H1 (cell line): Measurements from ENCODE around the gene KCNC1. TPM values are rescaled to one million over a fixed set of nuclear protein-coding genes. Genes with fewer than 3 reads are reported as not detected.

Experiments
- CTCF ChIA-PET: fragments of 300-600 bp; sonication (Branson Sonifier 250); formaldehyde crosslinking; loops from one replicate; lab custom pipeline; 2021; ENCODE audit not compliant: partially characterized antibody; lab: Charles Lee
- POLR2A ChIA-PET: fragments of 300-600 bp; sonication (Branson Sonifier 250); formaldehyde crosslinking; loops from one replicate; lab custom pipeline; 2021; ENCODE audit warnings: inconsistent platforms; ENCODE audit not compliant: partially characterized antibody; lab: Charles Lee
- DNase-seq, 2 experiments: peaks; one replicate each; pipeline versions ENCODE4 v3.0.0 to v3.0.0-alpha.2; 2010 to 2022; ENCODE audit warnings: low spot score in 2 of 2, low read depth in 1 of 2, mixed read lengths in 1 of 2
- FAIRE-seq: peaks from 2 replicates; lab custom pipeline; 2011; peaks lifted over from hg19 to GRCh38; lab: Jason Lieb, UNC
- H2AFZ ChIP-seq: 2 replicates; pipeline ENCODE4 v1.8.1; 2012; ENCODE audit warnings: low read length, inconsistent platforms
- H2AK5ac ChIP-seq: 2 replicates; pipeline ENCODE4 v1.6.1; 2013; ENCODE audit warnings: low read depth, low read length
- H2BK120ac ChIP-seq: replicated peaks from 2 replicates; pipeline ENCODE3; 2013; ENCODE audit warnings: low read depth, low read length, inconsistent platforms
- H2BK12ac ChIP-seq: 2 replicates; pipeline ENCODE4 v1.6.1; 2013; ENCODE audit warnings: low read depth, low read length
- H2BK15ac ChIP-seq: 2 replicates; pipeline ENCODE4 v1.6.1; 2013; ENCODE audit warnings: low read length
- H2BK20ac ChIP-seq: 2 replicates; pipeline ENCODE4 v1.6.1; 2013; ENCODE audit warnings: low read length
- H2BK5ac ChIP-seq: 2 replicates; pipeline ENCODE4 v1.6.1; 2013; ENCODE audit warnings: low read depth, low read length
- H3K14ac ChIP-seq: 2 replicates; pipeline ENCODE4 v1.6.1; 2013; ENCODE audit warnings: inconsistent platforms; ENCODE audit not compliant: insufficient read length
- H3K18ac ChIP-seq: 2 replicates; pipeline ENCODE4 v1.6.1; 2013; ENCODE audit warnings: low read length; ENCODE audit errors: extremely low read depth
- H3K23ac ChIP-seq: 2 replicates; pipeline ENCODE4 v1.6.1; 2013; ENCODE audit warnings: inconsistent platforms; ENCODE audit not compliant: insufficient read length
- H3K23me2 ChIP-seq: 2 replicates; pipeline ENCODE4 v1.6.1; 2013; ENCODE audit warnings: low read depth, low read length
- H3K27ac ChIP-seq: 2 replicates; pipeline ENCODE4 v1.6.1; 2011; ENCODE audit warnings: low read depth, low read length, inconsistent platforms
- H3K27me3 ChIP-seq, 4 experiments: replicated peaks in 1 of 4; 1 replicate in 1 of 4; 2 replicates in 3 of 4; pipeline versions ENCODE4 v1.6.1 to v1.8.1; 2011 to 2013; ENCODE audit warnings: low read length in 3 of 4, mild to moderate bottlenecking in 3 of 4, inconsistent platforms in 2 of 4, mixed read lengths in 2 of 4, moderate library complexity in 1 of 4; ENCODE audit not compliant: control insufficient read depth in 3 of 4, insufficient read depth in 3 of 4; ENCODE audit errors: extremely low read depth in 1 of 4
- H3K36me3 ChIP-seq, 4 experiments: 2 replicates each; pipeline versions ENCODE4 v1.6.1 to v1.8.1; 2011 to 2013; ENCODE audit warnings: mild to moderate bottlenecking in 4 of 4, low read length in 3 of 4, moderate library complexity in 2 of 4, control low read depth in 1 of 4, inconsistent platforms in 1 of 4; ENCODE audit not compliant: insufficient read depth in 4 of 4, control insufficient read depth in 2 of 4
- H3K4ac ChIP-seq: replicated peaks from 2 replicates; pipeline ENCODE3; 2013; ENCODE audit warnings: low read length, low read depth, mixed read lengths, inconsistent platforms; ENCODE audit not compliant: insufficient read length
- H3K4me1 ChIP-seq, 4 experiments: replicated peaks in 1 of 4; 1 replicate in 1 of 4; 2 replicates in 3 of 4; pipeline versions ENCODE4 v1.6.1 to v1.8.1; 2011 to 2013; ENCODE audit warnings: low read length in 3 of 4, inconsistent platforms in 2 of 4, mixed read lengths in 1 of 4; ENCODE audit not compliant: insufficient read depth in 4 of 4, control insufficient read depth in 3 of 4
- H3K4me2 ChIP-seq, 2 experiments: 2 replicates each; pipeline versions ENCODE4 v1.6.1 to v1.8.1; 2011 to 2013; ENCODE audit warnings: low read depth in 2 of 2, low read length in 2 of 2, control low read depth in 1 of 2, inconsistent platforms in 1 of 2, mild to moderate bottlenecking in 1 of 2; ENCODE audit not compliant: insufficient read depth in 1 of 2
- H3K4me3 ChIP-seq, 4 experiments: fragments of 200-600, 300-600 bp in 1 of 4; sonication (generic), shearing (Covaris generic), sonication (Bioruptor Twin) in 1 of 4; 2 replicates each; pipeline versions ENCODE4 v1.5.1 to v1.8.1; 2011 to 2016; ENCODE audit warnings: low read length in 4 of 4, low read depth in 3 of 4, control low read depth in 2 of 4, inconsistent platforms in 2 of 4, mild to moderate bottlenecking in 2 of 4, mixed read lengths in 1 of 4, moderate library complexity in 1 of 4; ENCODE audit not compliant: insufficient read depth in 2 of 4; ENCODE audit errors: extremely low read depth in 1 of 4
- H3K56ac ChIP-seq: replicated peaks from 2 replicates; pipeline ENCODE3; 2013; ENCODE audit warnings: low read depth, mild to moderate bottlenecking, mixed read lengths, low read length, inconsistent platforms; ENCODE audit not compliant: insufficient read length
- H3K79me1 ChIP-seq: 2 replicates; pipeline ENCODE4 v1.6.1; 2013; ENCODE audit warnings: low read depth, low read length, control low read depth
- H3K79me2 ChIP-seq, 2 experiments: 2 replicates each; pipeline versions ENCODE4 v1.6.1 to v1.8.1; 2012 to 2013; ENCODE audit warnings: low read length in 2 of 2, mild to moderate bottlenecking in 2 of 2, inconsistent platforms in 1 of 2; ENCODE audit not compliant: insufficient read depth in 2 of 2, control insufficient read depth in 1 of 2
- H3K9ac ChIP-seq, 4 experiments: replicated peaks in 1 of 4; 1 replicate in 1 of 4; 2 replicates in 3 of 4; pipeline versions ENCODE4 v1.6.1 to v1.8.1; 2011 to 2013; ENCODE audit warnings: low read depth in 3 of 4, low read length in 3 of 4, control low read depth in 2 of 4, mild to moderate bottlenecking in 2 of 4, moderate library complexity in 2 of 4, inconsistent platforms in 1 of 4; ENCODE audit errors: extremely low read depth in 1 of 4
- H3K9me3 ChIP-seq, 2 experiments: 2 replicates each; pipeline versions ENCODE4 v1.6.1 to v1.8.1; 2012 to 2013; ENCODE audit warnings: mild to moderate bottlenecking in 2 of 2, moderate library complexity in 2 of 2, control low read depth in 1 of 2, inconsistent platforms in 1 of 2, low read depth in 1 of 2, low read length in 1 of 2, mixed read lengths in 1 of 2; ENCODE audit not compliant: insufficient read depth in 2 of 2
- H4K20me1 ChIP-seq, 2 experiments: replicated peaks in 1 of 2; 2 replicates each; pipeline versions ENCODE3 to v1.8.1; 2011 to 2013; ENCODE audit warnings: inconsistent platforms in 2 of 2, low read length in 2 of 2, mild to moderate bottlenecking in 1 of 2; ENCODE audit not compliant: insufficient read depth in 2 of 2, control insufficient read depth in 1 of 2
- H4K5ac ChIP-seq: 2 replicates; pipeline ENCODE4 v1.6.1; 2013; ENCODE audit warnings: low read length, low read depth, mixed read lengths, inconsistent platforms; ENCODE audit not compliant: insufficient read length
- H4K8ac ChIP-seq: 2 replicates; pipeline ENCODE4 v1.8.0; 2013; ENCODE audit warnings: mild to moderate bottlenecking, moderate library complexity, low read length, inconsistent platforms; ENCODE audit not compliant: insufficient read depth; ENCODE audit errors: extremely low read depth
- H4K91ac ChIP-seq: replicated peaks from 2 replicates; pipeline ENCODE3; 2013; ENCODE audit warnings: low read length, mixed read lengths, inconsistent platforms; ENCODE audit not compliant: insufficient read length
- CTCF ChIP-seq, 3 experiments: IDR thresholded peaks; 1 replicate in 2 of 3; 2 replicates in 1 of 3; pipeline versions ENCODE4 v1.5.1 to v1.6.1; 2011; ENCODE audit warnings: low read length in 3 of 3, mild to moderate bottlenecking in 3 of 3, inconsistent platforms in 2 of 3, low read depth in 1 of 3, moderate library complexity in 1 of 3; ENCODE audit not compliant: insufficient read depth in 1 of 3; ENCODE audit errors: control extremely low read depth in 1 of 3
- KDM1A ChIP-seq: fragments of 200-600, 300-600 bp; sonication (generic); IDR thresholded peaks from 2 replicates; pipeline ENCODE4 v1.7.1; 2016; ENCODE audit warnings: mild to moderate bottlenecking, low read length, borderline replicate concordance
- WGBS, 2 experiments: shearing (Covaris generic) in 1 of 2; methylation state at CpG; one replicate each; pipeline versions ENCODE4 v1.1.6 to v1.1.7; 2013 to 2015; ENCODE audit warnings: low lambda C conversion rate in 2 of 2, mixed read lengths in 2 of 2, inconsistent platforms in 1 of 2, low coverage in 1 of 2, missing lambda C conversion rate in 1 of 2; ENCODE audit not compliant: insufficient replicate concordance in 2 of 2, insufficient coverage in 1 of 2, insufficient read length in 1 of 2; ENCODE audit errors: extremely low coverage in 1 of 2, missing lambda C conversion rate in 1 of 2; 5-methylcytosine and 5-hydroxymethylcytosine counted together
- polyA plus RNA-seq, 7 experiments: library from polyadenylated mRNA; depleted of rRNA in 3 of 7; stranded (reverse) in 5 of 7; unstranded in 2 of 7; fragments of >200 nt in 5 of 7; fragments of 200-250 nt in 2 of 7; gene quantifications; 1 replicate in 5 of 7; 2 replicates in 1 of 7; 4 replicates in 1 of 7; pipeline versions ENCODE4 v1.2.1 to v1.2.3, GENCODE V29; 2011 to 2013; ENCODE audit warnings: missing spikeins in 2 of 7, mixed read lengths in 2 of 7
- total RNA-seq: library from RNA; stranded (reverse); fragmentation: NEBNext Ultra II Directional; extraction: Animal tissue kit (Norgen Biotek cat#: 25700); gene quantifications from 2 replicates; pipeline ENCODE4 v1.2.1, GENCODE V29; 2021

The KCNC1 gene
- total and polyA plus RNA-seq, 2 of the 8 experiments (the other 6 are each of a cell fraction or from before 2014, with no cell fraction given) = 0.11 to 0.26 TPM

GRCh38 chr11:17720796-17721171 lies 13.8 kb upstream of the KCNC1 start:
- Histone ChIP-seq H2BK120ac (no peak overlapping the region), H2BK20ac (no peak overlapping the region), H2BK5ac (no peak overlapping the region), H3K27me3 (peaks cover 57 to 86% (median 73%) of the 10 kb centered on the region in 4 experiments), H2BK12ac (no peak overlapping the region), H2AFZ (no peak overlapping the region), H3K4me2 (peak overlapping the region; percentile 81 to 98), H3K79me2 (no peaks in the 10 kb centered on the region), H3K18ac (no peak overlapping the region), H3K23me2 (peaks cover 9% of the 10 kb centered on the region), H2AK5ac (no peak overlapping the region), H3K27ac (no peak overlapping the region), H4K5ac (no peak overlapping the region), H3K4ac (no peak overlapping the region), H3K56ac (no peak overlapping the region), H4K91ac (no peak overlapping the region), H3K4me1 (peaks cover 0 to 31% (median 14%) of the 10 kb centered on the region in 4 experiments; a peak in 6 of 7 replicates), H3K79me1 (no peaks in the 10 kb centered on the region), H4K8ac (no peak overlapping the region), H3K9me3 (peaks cover 0 to 5% of the 10 kb centered on the region in 2 experiments; a peak in 1 of 4 replicates), H3K36me3 (no peaks in the 10 kb centered on the region; a peak in 1 of 8 replicates), H3K9ac (no peak overlapping the region), H2BK15ac (no peak overlapping the region), H3K14ac (no peak overlapping the region), H4K20me1 (peaks cover 7 to 10% of the 10 kb centered on the region in 2 experiments)
- POLR2A ChIA-PET = interaction anchor here (1.1 kb wide), 1 partner anchor 10 kb away, joined by 3 read pairs; no protein-coding TSS in a partner anchor
- CTCF ChIA-PET = interaction anchor here (0.6 to 15.7 kb wide), 44 partner anchors 8 to 887 kb away, joined by 3 to 290 read pairs (median 4); partner anchors contain the start of genes KCNC1 and OTOG
- FAIRE-seq = no peak
- peak in 1 of 2 experiments; percentile 66 for DNase-seq
- 6% methylated on average over 24 of the region's 24 CpGs; no CpG with 5 or more reads in 1 of the 2 experiments for WGBS, 2 experiments
- TF ChIP-seq CTCF (IDR thresholded peaks at IDR 0.05; ENCODE audit: control extremely low read depth in 1 of 3, insufficient read depth in 1 of 3, low read depth in 1 of 3, low read length in 3 of 3) = 0 out of 4 replicates have a peak, but pooled peaks of 1 of the 3 experiments have one; percentile 4
- TF ChIP-seq KDM1A = no peak
- TF ChIP-seq, all 59 proteins: peak for 1
- Histone ChIP-seq H3K4me3 (peak overlapping the region; percentile 23 to 56 (median 30); a peak in 5 of 8 replicates), H3K23ac (no peak overlapping the region)
